ENCODE data around the gene ANKRD33B.
"Not testable (repeated sequence)": the region's sequence is repeated elsewhere in the genome, so short reads cannot be mapped to it uniquely, and the experiment has no call there.

Gene ANKRD33B

GRCh38 chr5:10623305-10623910 is 59.5 kb downstream of the ANKRD33B start:
- no peak overlapping the region for H3K27ac ChIP-seq (ENCODE audit: low read length)
- H3K9me3 ChIP-seq (ENCODE audit: control insufficient read depth in 2 of 2, low read length in 2 of 2), result peaks cover 3% of the 10 kb centered on the region in 2 donors
- H3K9ac ChIP-seq (ENCODE audit: low read length in 2 of 2), result no peak overlapping the region
- no peaks in the 10 kb centered on the region for H3K27me3 ChIP-seq (ENCODE audit: control insufficient read depth in 1 of 2, insufficient read depth in 2 of 2, low read length in 2 of 2)
- H3K36me3 ChIP-seq (ENCODE audit: control insufficient read depth in 2 of 2, insufficient read depth in 2 of 2, low read length in 2 of 2), result no peaks in the 10 kb centered on the region
- peaks cover 2% of the 10 kb centered on the region for H3K4me1 ChIP-seq (ENCODE audit: control insufficient read depth, insufficient read depth, low read length)
- H3K4me3 ChIP-seq (ENCODE audit: low read length in 2 of 2), result no peak overlapping the region

GRCh38 chr5:10624206-10624605 is 60.3 kb downstream of the ANKRD33B start:
- H3K27me3 ChIP-seq (ENCODE audit: control insufficient read depth in 1 of 2, insufficient read depth in 2 of 2, low read length in 2 of 2), result no peaks in the 10 kb centered on the region
- peaks cover 3% of the 10 kb centered on the region in 2 donors for H3K9me3 ChIP-seq (ENCODE audit: control insufficient read depth in 2 of 2, low read length in 2 of 2)
- H3K27ac ChIP-seq (ENCODE audit: low read length), result no peak overlapping the region
- no peak overlapping the region for H3K9ac ChIP-seq (ENCODE audit: low read length in 2 of 2)
- peaks cover 2% of the 10 kb centered on the region for H3K4me1 ChIP-seq (ENCODE audit: control insufficient read depth, insufficient read depth, low read length)
- no peak overlapping the region for H3K4me3 ChIP-seq (ENCODE audit: low read length in 2 of 2)
- H3K36me3 ChIP-seq (ENCODE audit: control insufficient read depth in 2 of 2, insufficient read depth in 2 of 2, low read length in 2 of 2), result no peaks in the 10 kb centered on the region

GRCh38 chr5:10624679-10625078 is 60.8 kb downstream of the ANKRD33B start:
- no peak overlapping the region for H3K27ac ChIP-seq (ENCODE audit: low read length)
- H3K27me3 ChIP-seq (ENCODE audit: control insufficient read depth in 1 of 2, insufficient read depth in 2 of 2, low read length in 2 of 2), result no peaks in the 10 kb centered on the region
- no peaks in the 10 kb centered on the region for H3K36me3 ChIP-seq (ENCODE audit: control insufficient read depth in 2 of 2, insufficient read depth in 2 of 2, low read length in 2 of 2)
- H3K4me3 ChIP-seq (ENCODE audit: low read length in 2 of 2), result no peak overlapping the region
- H3K9me3 ChIP-seq (ENCODE audit: control insufficient read depth in 2 of 2, low read length in 2 of 2), result peaks cover 3% of the 10 kb centered on the region in 2 donors
- peaks cover 2% of the 10 kb centered on the region for H3K4me1 ChIP-seq (ENCODE audit: control insufficient read depth, insufficient read depth, low read length)
- H3K9ac ChIP-seq (ENCODE audit: low read length in 2 of 2), result no peak overlapping the region

- Histone ChIP-seq H3K36me3 (ENCODE audit: control insufficient read depth in 2 of 2, insufficient read depth in 2 of 2, low read length in 2 of 2) (no peaks in the 10 kb centered on the region), H3K4me1 (ENCODE audit: control insufficient read depth, insufficient read depth, low read length) (peaks cover 2% of the 10 kb centered on the region), H3K9me3 (ENCODE audit: control insufficient read depth in 2 of 2, low read length in 2 of 2) (peaks cover 0 to 2% of the 10 kb centered on the region in 2 donors), H3K4me3 (ENCODE audit: low read length in 2 of 2) (no peak overlapping the region), H3K27ac (ENCODE audit: low read length) (no peak overlapping the region), H3K9ac (ENCODE audit: low read length in 2 of 2) (no peak overlapping the region), H3K27me3 (ENCODE audit: control insufficient read depth in 1 of 2, insufficient read depth in 2 of 2, low read length in 2 of 2) (peaks cover under 1 to 5% of the 10 kb centered on the region in 2 donors)
Measured at GRCh38 chr5:10625700-10626472, 62.0 kb downstream of the ANKRD33B start.

- no peak overlapping the region for H3K27ac ChIP-seq (ENCODE audit: low read length)
Measured at GRCh38 chr5:10626473-10627013, 62.7 kb downstream of the ANKRD33B start.

GRCh38 chr5:10627160-10627701 is 63.4 kb downstream of the ANKRD33B start:
- peak overlapping the region; percentile 49 to 67 for H3K4me3 ChIP-seq (ENCODE audit: low read length in 2 of 2)
- peaks cover 3 to 5% of the 10 kb centered on the region in 2 donors for H3K27me3 ChIP-seq (ENCODE audit: control insufficient read depth in 1 of 2, insufficient read depth in 2 of 2, low read length in 2 of 2)
- no peak overlapping the region for H3K27ac ChIP-seq (ENCODE audit: low read length)
- no peaks in the 10 kb centered on the region for H3K36me3 ChIP-seq (ENCODE audit: control insufficient read depth in 2 of 2, insufficient read depth in 2 of 2, low read length in 2 of 2)
- H3K9ac ChIP-seq (ENCODE audit: low read length in 2 of 2), result peak overlapping the region; percentile 26 to 37
- H3K9me3 ChIP-seq (ENCODE audit: control insufficient read depth in 2 of 2, low read length in 2 of 2), result no peaks in the 10 kb centered on the region
- H3K4me1 ChIP-seq (ENCODE audit: control insufficient read depth, insufficient read depth, low read length), result peaks cover 2% of the 10 kb centered on the region

More at GRCh38 chr5:10626473-10627013, 62.7 kb downstream of the ANKRD33B start:
- H3K36me3 ChIP-seq (ENCODE audit: control insufficient read depth in 2 of 2, insufficient read depth in 2 of 2, low read length in 2 of 2), result no peaks in the 10 kb centered on the region
- peaks cover 3 to 5% of the 10 kb centered on the region in 2 donors for H3K27me3 ChIP-seq (ENCODE audit: control insufficient read depth in 1 of 2, insufficient read depth in 2 of 2, low read length in 2 of 2)
- H3K9me3 ChIP-seq (ENCODE audit: control insufficient read depth in 2 of 2, low read length in 2 of 2), result no peaks in the 10 kb centered on the region
- peaks cover 2% of the 10 kb centered on the region for H3K4me1 ChIP-seq (ENCODE audit: control insufficient read depth, insufficient read depth, low read length)
- H3K9ac ChIP-seq (ENCODE audit: low read length in 2 of 2), result no peak overlapping the region
- no peak overlapping the region for H3K4me3 ChIP-seq (ENCODE audit: low read length in 2 of 2)

GRCh38 chr5:10628601-10629000 is 64.7 kb downstream of the ANKRD33B start:
- Histone ChIP-seq H3K27ac (ENCODE audit: low read length) (no peak overlapping the region), H3K9me3 (ENCODE audit: control insufficient read depth in 2 of 2, low read length in 2 of 2) (no peaks in the 10 kb centered on the region), H3K36me3 (ENCODE audit: control insufficient read depth in 2 of 2, insufficient read depth in 2 of 2, low read length in 2 of 2) (no peaks in the 10 kb centered on the region), H3K4me1 (ENCODE audit: control insufficient read depth, insufficient read depth, low read length) (peaks cover 2% of the 10 kb centered on the region), H3K27me3 (ENCODE audit: control insufficient read depth in 1 of 2, insufficient read depth in 2 of 2, low read length in 2 of 2) (peaks cover 3 to 5% of the 10 kb centered on the region in 2 donors), H3K4me3 (ENCODE audit: low read length in 2 of 2) (no peak overlapping the region), H3K9ac (ENCODE audit: low read length in 2 of 2) (no peak overlapping the region)

GRCh38 chr5:10629682-10630081 is 65.8 kb downstream of the ANKRD33B start:
- Histone ChIP-seq H3K36me3 (ENCODE audit: control insufficient read depth in 2 of 2, insufficient read depth in 2 of 2, low read length in 2 of 2) (no peaks in the 10 kb centered on the region), H3K9me3 (ENCODE audit: control insufficient read depth in 2 of 2, low read length in 2 of 2) (no peaks in the 10 kb centered on the region), H3K4me1 (ENCODE audit: control insufficient read depth, insufficient read depth, low read length) (peaks cover 2% of the 10 kb centered on the region), H3K27ac (ENCODE audit: low read length) (no peak overlapping the region), H3K27me3 (ENCODE audit: control insufficient read depth in 1 of 2, insufficient read depth in 2 of 2, low read length in 2 of 2) (peaks cover 3 to 5% of the 10 kb centered on the region in 2 donors), H3K4me3 (ENCODE audit: low read length in 2 of 2) (no peak overlapping the region), H3K9ac (ENCODE audit: low read length in 2 of 2) (no peak overlapping the region)

GRCh38 chr5:10630126-10630525 is 66.3 kb downstream of the ANKRD33B start:
- no peak overlapping the region for H3K4me3 ChIP-seq (ENCODE audit: low read length in 2 of 2)
- H3K4me1 ChIP-seq (ENCODE audit: control insufficient read depth, insufficient read depth, low read length), result peaks cover 2% of the 10 kb centered on the region
- no peaks in the 10 kb centered on the region for H3K36me3 ChIP-seq (ENCODE audit: control insufficient read depth in 2 of 2, insufficient read depth in 2 of 2, low read length in 2 of 2)
- H3K27me3 ChIP-seq (ENCODE audit: control insufficient read depth in 1 of 2, insufficient read depth in 2 of 2, low read length in 2 of 2), result peaks cover 3 to 5% of the 10 kb centered on the region in 2 donors
- no peak overlapping the region for H3K9ac ChIP-seq (ENCODE audit: low read length in 2 of 2)
- no peak overlapping the region for H3K27ac ChIP-seq (ENCODE audit: low read length)
- H3K9me3 ChIP-seq (ENCODE audit: control insufficient read depth in 2 of 2, low read length in 2 of 2), result no peaks in the 10 kb centered on the region

- not testable (repeated sequence) for H3K4me1 ChIP-seq (ENCODE audit: control insufficient read depth, insufficient read depth, low read length); H3K27ac ChIP-seq (ENCODE audit: low read length); H3K36me3 ChIP-seq (ENCODE audit: control insufficient read depth in 2 of 2, insufficient read depth in 2 of 2, low read length in 2 of 2); H3K9me3 ChIP-seq (ENCODE audit: control insufficient read depth in 2 of 2, low read length in 2 of 2); H3K4me3 ChIP-seq (ENCODE audit: low read length in 2 of 2); H3K9ac ChIP-seq (ENCODE audit: low read length in 2 of 2); H3K27me3 ChIP-seq (ENCODE audit: control insufficient read depth in 1 of 2, insufficient read depth in 2 of 2, low read length in 2 of 2)
Measured at GRCh38 chr5:10630744-10631143, 66.9 kb downstream of the ANKRD33B start.
